HFF-Myc (cell line): Measurements from ENCODE around the gene G3BP1.
"Not testable (repeated sequence)": the region's sequence is repeated elsewhere in the genome, so short reads cannot be mapped to it uniquely, and the experiment has no call there.

ENCODE experiments used
- DNase-seq: peaks from one replicate; pipeline ENCODE4 v3.0.0-alpha.2; 2011; ENCODE audit warnings: low read depth; ENCODE audit errors: extremely low read depth
- H3K4me3 ChIP-seq: replicated peaks from 2 replicates; pipeline ENCODE4 v1.5.1; 2011; ENCODE audit warnings: low read depth, mild to moderate bottlenecking, control low read depth, low read length
- CTCF ChIP-seq: IDR thresholded peaks from 2 replicates; pipeline ENCODE4 v1.5.1; 2012; ENCODE audit warnings: mild to moderate bottlenecking, low read depth, low read length, control low read depth; ENCODE audit errors: missing control alignments

Gene G3BP1

GRCh38 chr5:151780348-151780747 is 8.6 kb downstream of the G3BP1 start:
- H3K4me3 ChIP-seq, result no peak overlapping the region
- TF ChIP-seq CTCF, result no peak
- no peak for DNase-seq

DNA sequence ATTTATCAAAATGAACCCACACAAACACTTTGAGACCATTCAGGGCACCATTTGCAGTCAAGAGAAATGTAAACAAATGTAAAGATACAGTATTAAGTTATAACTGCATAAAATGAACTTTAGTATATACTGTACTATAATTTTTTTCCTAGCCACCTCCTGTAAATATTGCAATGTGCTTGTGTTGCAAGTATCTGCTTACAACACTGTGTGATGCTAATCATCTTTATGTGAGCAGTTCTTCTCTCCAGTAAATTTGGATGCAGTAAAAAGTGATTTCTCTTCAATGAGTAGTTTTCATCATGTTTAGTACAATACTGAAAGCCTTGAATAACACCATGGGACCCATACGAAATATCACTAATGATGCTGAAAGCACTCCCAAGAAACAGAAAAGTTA is 9.4 kb downstream of the G3BP1 start:
- H3K4me3 ChIP-seq, result no peak overlapping the region
- TF ChIP-seq CTCF, result no peak
- DNase-seq, result no peak

DNA sequence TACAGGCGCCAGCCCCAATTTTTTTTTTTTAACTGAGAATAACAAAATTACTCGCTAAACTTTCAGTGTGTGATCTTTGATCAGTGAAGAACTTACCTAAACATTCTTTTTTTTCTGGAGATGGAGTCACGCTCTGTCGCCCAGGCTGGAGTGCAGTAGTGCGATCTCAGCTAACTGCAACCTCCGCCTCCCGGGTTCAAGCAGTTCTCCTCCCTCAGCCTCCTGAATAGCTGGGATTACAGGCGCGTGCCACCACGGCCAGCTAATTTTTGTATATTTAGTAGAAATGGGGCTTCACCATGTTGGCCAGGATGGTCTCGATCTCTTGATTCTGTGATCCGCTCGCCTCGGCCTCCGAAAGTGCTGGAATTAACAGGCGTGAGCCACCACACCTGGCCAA is 11.9 kb downstream of the G3BP1 start:
- not testable (repeated sequence) for DNase-seq

DNA sequence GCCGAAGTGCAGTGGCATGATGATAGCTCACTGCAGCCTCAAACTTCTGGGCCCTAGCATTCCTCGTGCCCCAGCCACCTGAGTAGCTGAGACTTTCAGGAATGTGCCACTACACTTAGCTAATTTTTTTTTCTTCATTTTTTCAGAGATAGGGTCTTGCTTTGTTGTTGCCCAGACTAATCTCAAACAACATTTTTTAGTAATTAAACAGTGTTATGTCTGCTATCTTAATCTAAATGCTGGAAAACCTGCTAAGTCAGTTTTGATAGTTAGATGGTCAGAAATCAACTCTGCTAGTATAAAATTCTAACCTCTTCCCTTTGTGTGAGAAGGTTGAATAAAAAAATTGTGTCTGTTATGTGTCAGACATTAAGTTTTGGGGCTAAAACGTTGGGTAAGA is 12.4 kb downstream of the G3BP1 start:
- no peak for DNase-seq

More for the DNA sequence above, 11.9 kb downstream of the G3BP1 start:
- not testable (repeated sequence) for H3K4me3 ChIP-seq

GRCh38 chr5:151786468-151786867 is 14.7 kb downstream of the G3BP1 start:
- H3K4me3 ChIP-seq, result no peak overlapping the region
- no peak for TF ChIP-seq CTCF
- no peak for DNase-seq

More for the DNA sequence above, 12.4 kb downstream of the G3BP1 start:
- no peak overlapping the region for H3K4me3 ChIP-seq
- TF ChIP-seq CTCF, result no peak

DNA sequence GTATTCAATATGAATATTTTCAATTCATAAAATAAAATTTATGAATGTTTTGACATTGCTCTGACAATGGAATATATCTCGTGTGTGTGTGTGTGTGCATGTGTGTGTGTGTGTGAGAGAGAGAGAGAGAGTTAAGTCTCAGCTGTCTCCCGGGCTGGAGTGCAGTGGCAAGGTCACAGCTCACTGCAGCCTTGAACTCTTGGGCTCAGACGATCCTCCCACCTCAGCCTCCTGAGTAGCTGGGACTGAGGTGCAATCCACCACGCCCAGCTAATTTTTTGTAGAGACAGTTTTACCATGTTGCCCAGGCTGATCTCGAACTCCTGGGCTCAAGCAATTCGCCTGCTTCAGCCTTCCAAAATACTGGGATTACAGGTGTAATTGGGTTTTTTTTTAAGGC is 16.1 kb downstream of the G3BP1 start:
- H3K4me3 ChIP-seq, result no peak overlapping the region
- TF ChIP-seq CTCF, result no peak
- DNase-seq, result no peak

GRCh38 chr5:151793358-151793757 is 21.6 kb downstream of the G3BP1 start:
- DNase-seq, result no peak
- no peak overlapping the region for H3K4me3 ChIP-seq
- no peak for TF ChIP-seq CTCF
